Left cardiac atrium (tissue), 4 donors: ENCODE results near the gene LTN1. TPM values are rescaled to one million over a fixed set of nuclear protein-coding genes. Genes with fewer than 3 reads are reported as not detected.

Experiments
- ATAC-seq, 2 donors: fragments of 200-7000 bp; cut with Tn5 transposase; one replicate each; pipeline ENCODE4 v1.9.1; 2020; ENCODE audit warnings: mild to moderate bottlenecking in 2 of 2, moderate library complexity in 2 of 2
- DNase-seq: peaks from one replicate; pipeline ENCODE4 v3.0.0-alpha.2; 2020
- intact Hi-C, 2 donors: fragments of 100-400 bp; cut with DNase I; formaldehyde crosslinking; loops; one replicate each; pipeline versions ENCODE4 v1.14.1 to v1.15.1; 2022 to 2023
- total RNA-seq, 2 donors: library from RNA; stranded (reverse); fragmentation: NEBNext Ultra II Directional; extraction: Animal tissue kit (Norgen Biotek cat#: 25700); gene quantifications; one replicate each; pipeline ENCODE4 v1.2.1, GENCODE V29; 2021
- donor health status: DM: no; HTN: yes; CAD: no.
- donor health status: DM: no; HTN: yes; CAD: no; lungs with severe emphysema.
- donor health status: DM: yes; HTN: yes; CAD: no.
- donor health status: Dilated cardiomyopathy.

The LTN1 gene
- total RNA-seq, 2 donors from 2014 or later = 17.3 to 19.5 TPM

GRCh38 chr21:28899220-28899619 is 93.5 kb downstream of the LTN1 start:
- ATAC-seq (no peak), DNase-seq (no peak)
- intact Hi-C loops = no loop called here

GRCh38 chr21:28893687-28894086 is 99.0 kb downstream of the LTN1 start:
- DNase-seq (no peak), ATAC-seq (no peak)
- intact Hi-C loops = no loop called here

- intact Hi-C loops = no loop called here
- ATAC-seq = no peak
- DNase-seq = no peak
Measured at GRCh38 chr21:28892199-28893111, 100.2 kb downstream of the LTN1 start.

GRCh38 chr21:28885853-28886177 is 106.9 kb downstream of the LTN1 start:
- intact Hi-C loops = no loop called here
- ATAC-seq = no peak
- DNase-seq = no peak

- DNase-seq (peak; percentile 93), ATAC-seq (peak; percentile 99 to 100)
- intact Hi-C loops = no loop called here
Measured at GRCh38 chr21:28884976-28885852, 107.5 kb downstream of the LTN1 start.

DNA sequence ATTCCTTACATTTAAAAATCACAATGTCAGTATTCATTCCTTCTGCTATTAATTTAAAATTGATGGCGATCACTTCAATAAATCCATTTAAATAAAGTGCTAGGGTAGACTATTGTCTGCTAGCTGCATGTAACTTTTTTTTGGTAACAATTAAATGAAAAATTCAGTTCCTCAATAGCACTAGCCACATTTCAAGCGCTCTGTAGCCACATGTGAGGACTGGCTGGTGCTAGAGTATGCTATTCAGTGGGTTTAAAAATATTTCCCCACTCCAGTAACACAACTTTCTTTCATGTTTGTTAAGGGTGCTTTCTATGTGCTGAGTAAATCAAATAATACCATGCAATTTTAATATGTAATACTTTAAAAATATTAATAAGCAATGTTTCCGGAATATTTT is 108.2 kb downstream of the LTN1 start:
- peak; percentile 34 to 44 for ATAC-seq
- intact Hi-C loops = no loop called here

GRCh38 chr21:28883931-28884330 is 108.7 kb downstream of the LTN1 start:
- intact Hi-C loops = no loop called here
- no peak for DNase-seq
- ATAC-seq = no peak

More for the DNA sequence above, 108.2 kb downstream of the LTN1 start:
- no peak for DNase-seq

GRCh38 chr21:28882345-28882744 is 110.3 kb downstream of the LTN1 start:
- intact Hi-C loops = no loop called here
- DNase-seq (no peak), ATAC-seq (no peak)

Other genes with a start within 250 kb of the LTN1 start
- gene RWDD2B, start 26.5 kb upstream of the LTN1 start, total RNA-seq = 10 to 100 TPM; 13.7 to 14.3 TPM
- gene USP16, start 31.8 kb upstream of the LTN1 start, total RNA-seq = 10 to 100 TPM; 29.0 to 35.6 TPM
- 100 to 1,000 TPM in 1 of 2 donors, 10 to 100 TPM in 1; 97.5 to 117 TPM for gene CCT8, start 80.8 kb upstream of the LTN1 start, total RNA-seq
- gene MAP3K7CL, start 137.8 kb upstream of the LTN1 start, total RNA-seq = 1 to 10 TPM; 2.3 to 5.4 TPM